ENCODE data around the gene PDSS2. TPM values are rescaled to one million over a fixed set of nuclear protein-coding genes. Genes with fewer than 3 reads are reported as not detected.

PDSS2 gene
- total RNA-seq, 1 donor from 2014 or later = 7.9 TPM

GRCh38 chr6:107400616-107401147, 58.7 kb downstream of the PDSS2 start:
- no peaks in the 10 kb centered on the region for H3K27me3 Mint-ChIP-seq (ENCODE audit: unreplicated experiment)

GRCh38 chr6:107399935-107400334, 59.4 kb downstream of the PDSS2 start:
- Mint-ChIP-seq H3K27me3 (ENCODE audit: unreplicated experiment) (no peaks in the 10 kb centered on the region), H3K36me3 (ENCODE audit: low read depth, unreplicated experiment) (peaks cover 19% of the 10 kb centered on the region), H3K4me1 (ENCODE audit: unreplicated experiment) (peaks cover 3% of the 10 kb centered on the region), H3K4me3 (ENCODE audit: unreplicated experiment) (no peak overlapping the region), H3K27ac (ENCODE audit: unreplicated experiment) (no peak overlapping the region), H3K9me3 (ENCODE audit: unreplicated experiment) (peaks cover 5% of the 10 kb centered on the region)
- TF ChIP-seq CTCF (IDR thresholded peaks at IDR 0.05; ENCODE audit: unreplicated experiment) = no peak
- DNase-seq (ENCODE audit: low spot score) = no peak

More at GRCh38 chr6:107400616-107401147, 58.7 kb downstream of the PDSS2 start:
- H3K9me3 Mint-ChIP-seq (ENCODE audit: unreplicated experiment) = peaks cover 5% of the 10 kb centered on the region
- H3K27ac Mint-ChIP-seq (ENCODE audit: unreplicated experiment) = no peak overlapping the region
- H3K36me3 Mint-ChIP-seq (ENCODE audit: low read depth, unreplicated experiment) = peaks cover 23% of the 10 kb centered on the region
- H3K4me3 Mint-ChIP-seq (ENCODE audit: unreplicated experiment) = no peak overlapping the region
- TF ChIP-seq CTCF (IDR thresholded peaks at IDR 0.05; ENCODE audit: unreplicated experiment) = no peak
- H3K4me1 Mint-ChIP-seq (ENCODE audit: unreplicated experiment) = peaks cover 3% of the 10 kb centered on the region
- DNase-seq (ENCODE audit: low spot score) = no peak

GRCh38 chr6:107398001-107398400, 61.4 kb downstream of the PDSS2 start:
- Mint-ChIP-seq H3K27ac (ENCODE audit: unreplicated experiment) (no peak overlapping the region), H3K36me3 (ENCODE audit: low read depth, unreplicated experiment) (peaks cover 9% of the 10 kb centered on the region), H3K9me3 (ENCODE audit: unreplicated experiment) (peaks cover 4% of the 10 kb centered on the region), H3K27me3 (ENCODE audit: unreplicated experiment) (no peaks in the 10 kb centered on the region), H3K4me3 (ENCODE audit: unreplicated experiment) (no peak overlapping the region), H3K4me1 (ENCODE audit: unreplicated experiment) (peaks cover 3% of the 10 kb centered on the region)
- no peak for DNase-seq (ENCODE audit: low spot score)
- TF ChIP-seq CTCF (IDR thresholded peaks at IDR 0.05; ENCODE audit: unreplicated experiment) = no peak

DNA sequence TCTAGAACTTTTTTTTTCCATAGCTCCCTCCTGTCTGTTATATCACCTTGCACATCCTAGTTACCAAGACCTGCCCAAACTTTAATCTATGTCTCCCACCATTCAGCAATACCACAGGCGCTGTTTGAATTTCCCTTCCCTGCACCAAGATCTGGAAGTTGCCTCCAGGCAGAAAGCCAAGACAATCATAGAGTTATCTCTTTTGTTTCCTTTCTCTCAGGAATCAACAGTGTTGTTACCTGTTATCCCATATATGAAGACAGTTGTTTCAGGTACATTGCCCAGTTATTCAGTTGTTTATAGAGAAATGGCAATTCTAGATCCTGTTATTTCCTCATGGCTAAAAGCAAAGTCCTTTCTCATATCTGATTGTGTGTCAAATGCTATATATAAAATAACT, 63.2 kb downstream of the PDSS2 start:
- Mint-ChIP-seq H3K9me3 (ENCODE audit: unreplicated experiment) (peaks cover 4% of the 10 kb centered on the region), H3K36me3 (ENCODE audit: low read depth, unreplicated experiment) (peaks cover 5% of the 10 kb centered on the region), H3K27ac (ENCODE audit: unreplicated experiment) (no peak overlapping the region), H3K4me3 (ENCODE audit: unreplicated experiment) (no peak overlapping the region), H3K4me1 (ENCODE audit: unreplicated experiment) (peaks cover 3% of the 10 kb centered on the region), H3K27me3 (ENCODE audit: unreplicated experiment) (no peaks in the 10 kb centered on the region)
- DNase-seq (ENCODE audit: low spot score) = no peak
- TF ChIP-seq CTCF (IDR thresholded peaks at IDR 0.05; ENCODE audit: unreplicated experiment) = no peak

GRCh38 chr6:107392069-107392468, 67.3 kb downstream of the PDSS2 start:
- no peak for TF ChIP-seq CTCF (IDR thresholded peaks at IDR 0.05; ENCODE audit: unreplicated experiment)
- Mint-ChIP-seq H3K36me3 (ENCODE audit: low read depth, unreplicated experiment) (peaks cover 5% of the 10 kb centered on the region), H3K27ac (ENCODE audit: unreplicated experiment) (no peak overlapping the region), H3K27me3 (ENCODE audit: unreplicated experiment) (no peaks in the 10 kb centered on the region), H3K4me3 (ENCODE audit: unreplicated experiment) (no peak overlapping the region), H3K9me3 (ENCODE audit: unreplicated experiment) (peaks cover 4% of the 10 kb centered on the region), H3K4me1 (ENCODE audit: unreplicated experiment) (peaks cover 3% of the 10 kb centered on the region)
- DNase-seq (ENCODE audit: low spot score) = no peak
